MCF 10A (cell line): ENCODE data around the gene TMC3. TPM values are rescaled to one million over a fixed set of nuclear protein-coding genes. Genes with fewer than 3 reads are reported as not detected.

Source experiments
- BruUV-seq: library from RNA; stranded (reverse); fragments of 400-500 nt; replicated peaks from 2 replicates; lab custom pipeline; 2021; lab: Mats Ljungman, UMichigan
- CTCF ChIA-PET: fragments of 300-600 bp; sonication (Branson Sonifier 250); formaldehyde crosslinking; extraction: SDS; loops from one replicate; lab custom pipeline; 2021; ENCODE audit warnings: antibody characterized with exemption, inconsistent platforms; lab: Yijun Ruan, JAX
- POLR2A ChIA-PET: fragments of 300-600, 350-650 bp; sonication (Branson Sonifier 250); formaldehyde crosslinking; extraction: SDS; loops from one replicate; lab custom pipeline; 2020; ENCODE audit warnings: antibody characterized with exemption, inconsistent platforms; lab: Yijun Ruan, JAX
- DNase-seq: peaks from one replicate; pipeline ENCODE4 v3.0.0-alpha.2; 2018; ENCODE audit not compliant: unreplicated experiment
- H3K27ac Mint-ChIP-seq: one replicate; pipeline ENCODE4 v1.8.0; 2022; ENCODE audit warnings: mild to moderate bottlenecking, low read depth, mixed read lengths; ENCODE audit not compliant: unreplicated experiment
- H3K27me3 Mint-ChIP-seq: one replicate; pipeline ENCODE4 v1.8.0; 2022; ENCODE audit warnings: mixed read lengths; ENCODE audit not compliant: insufficient read depth, unreplicated experiment
- H3K36me3 Mint-ChIP-seq: one replicate; pipeline ENCODE4 v1.8.0; 2022; ENCODE audit warnings: mild to moderate bottlenecking, moderate library complexity, mixed read lengths; ENCODE audit not compliant: insufficient read depth, unreplicated experiment
- H3K4me1 Mint-ChIP-seq: one replicate; pipeline ENCODE4 v1.8.0; 2022; ENCODE audit warnings: mixed read lengths; ENCODE audit not compliant: insufficient read depth, unreplicated experiment
- H3K4me3 Mint-ChIP-seq: one replicate; pipeline ENCODE4 v1.8.0; 2022; ENCODE audit warnings: mild to moderate bottlenecking, moderate library complexity, mixed read lengths; ENCODE audit not compliant: unreplicated experiment
- H3K9me3 Mint-ChIP-seq: one replicate; pipeline ENCODE4 v1.8.0; 2022; ENCODE audit warnings: mixed read lengths; ENCODE audit not compliant: unreplicated experiment
- intact Hi-C: fragments of 100-400 bp; cut with micrococcal nuclease; formaldehyde crosslinking; loops from 2 replicates; pipeline ENCODE4 v1.14.1; 2022
- total RNA-seq: library from RNA; stranded (reverse); gene quantifications from 2 replicates; pipeline ENCODE4 v1.2.3, GENCODE V29; 2022
- TF ChIP-seq, protein P1 (sequence below): fragments of 200-600 bp; IDR thresholded peaks from one replicate; pipeline ENCODE4 v1.8.0; 2022; ENCODE audit warnings: antibody characterized with exemption, mild to moderate bottlenecking; ENCODE audit not compliant: unreplicated experiment

Gene TMC3
- total RNA-seq, 1 experiment from 2014 or later: not detected

DNA sequence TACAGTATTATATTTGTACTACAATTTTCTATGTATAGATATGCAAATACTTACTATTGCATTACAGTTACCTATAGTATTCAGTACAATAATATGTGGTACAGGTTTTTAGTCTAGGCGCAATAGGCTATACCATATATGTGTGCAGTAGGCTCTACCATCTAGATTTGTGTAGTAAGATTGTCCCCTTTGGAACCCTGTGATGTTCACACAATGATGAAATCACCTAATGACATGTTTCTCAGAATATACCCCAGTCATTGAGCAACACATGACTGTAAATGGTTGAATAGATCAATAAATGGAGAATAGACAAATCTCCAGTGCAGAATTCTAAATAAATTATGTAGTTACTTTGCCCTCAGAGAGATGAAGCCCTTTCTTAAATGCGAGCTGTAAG, 17.6 kb upstream of the TMC3 start:
- POLR2A ChIA-PET: no interaction called here
- Mint-ChIP-seq H3K36me3 (no peaks in the 10 kb centered on the region), H3K27me3 (no peaks in the 10 kb centered on the region), H3K27ac (no peak overlapping the region), H3K9me3 (peaks cover 8% of the 10 kb centered on the region), H3K4me3 (no peak overlapping the region), H3K4me1 (peaks cover 6% of the 10 kb centered on the region)
- intact Hi-C loops: no loop called here
- TF ChIP-seq, protein P1, sequence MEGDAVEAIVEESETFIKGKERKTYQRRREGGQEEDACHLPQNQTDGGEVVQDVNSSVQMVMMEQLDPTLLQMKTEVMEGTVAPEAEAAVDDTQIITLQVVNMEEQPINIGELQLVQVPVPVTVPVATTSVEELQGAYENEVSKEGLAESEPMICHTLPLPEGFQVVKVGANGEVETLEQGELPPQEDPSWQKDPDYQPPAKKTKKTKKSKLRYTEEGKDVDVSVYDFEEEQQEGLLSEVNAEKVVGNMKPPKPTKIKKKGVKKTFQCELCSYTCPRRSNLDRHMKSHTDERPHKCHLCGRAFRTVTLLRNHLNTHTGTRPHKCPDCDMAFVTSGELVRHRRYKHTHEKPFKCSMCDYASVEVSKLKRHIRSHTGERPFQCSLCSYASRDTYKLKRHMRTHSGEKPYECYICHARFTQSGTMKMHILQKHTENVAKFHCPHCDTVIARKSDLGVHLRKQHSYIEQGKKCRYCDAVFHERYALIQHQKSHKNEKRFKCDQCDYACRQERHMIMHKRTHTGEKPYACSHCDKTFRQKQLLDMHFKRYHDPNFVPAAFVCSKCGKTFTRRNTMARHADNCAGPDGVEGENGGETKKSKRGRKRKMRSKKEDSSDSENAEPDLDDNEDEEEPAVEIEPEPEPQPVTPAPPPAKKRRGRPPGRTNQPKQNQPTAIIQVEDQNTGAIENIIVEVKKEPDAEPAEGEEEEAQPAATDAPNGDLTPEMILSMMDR: no peak
- CTCF ChIA-PET: no interaction called here
- DNase-seq: no peak
- BruUV-seq: no TSS peak

DNA sequence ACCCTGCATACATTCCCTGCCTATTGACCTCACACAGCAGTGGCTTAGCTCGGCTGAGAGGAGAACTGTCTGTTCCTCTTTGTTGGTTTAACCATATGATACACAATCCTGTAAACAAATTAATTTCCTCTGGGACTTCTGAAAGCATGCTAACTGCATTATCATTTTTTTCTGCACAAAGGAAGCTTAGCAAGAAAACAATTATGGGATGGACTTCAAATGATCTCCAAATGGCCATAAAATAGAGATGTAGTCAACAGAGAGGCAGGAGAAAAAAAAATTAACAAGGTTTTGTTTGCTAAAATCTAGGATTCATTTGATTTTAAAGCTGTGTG, 14.4 kb upstream of the TMC3 start:
- intact Hi-C loops: no loop called here
- ChIA-PET CTCF (interaction anchor here (1.0 to 2.1 kb wide), 4 partner anchors 12 to 282 kb away, joined by 3 to 14 read pairs (median 9); no protein-coding TSS in a partner anchor), POLR2A (interaction anchor here (1.4 kb wide), 1 partner anchor 108 kb away, joined by 3 read pairs; no protein-coding TSS in a partner anchor)
- Mint-ChIP-seq H3K9me3 (no peaks in the 10 kb centered on the region), H3K27ac (no peak overlapping the region), H3K27me3 (no peaks in the 10 kb centered on the region), H3K36me3 (no peaks in the 10 kb centered on the region), H3K4me1 (no peaks in the 10 kb centered on the region), H3K4me3 (no peak overlapping the region)
- no TSS peak for BruUV-seq
- no peak for DNase-seq
- TF ChIP-seq, protein P1: no peak

DNA sequence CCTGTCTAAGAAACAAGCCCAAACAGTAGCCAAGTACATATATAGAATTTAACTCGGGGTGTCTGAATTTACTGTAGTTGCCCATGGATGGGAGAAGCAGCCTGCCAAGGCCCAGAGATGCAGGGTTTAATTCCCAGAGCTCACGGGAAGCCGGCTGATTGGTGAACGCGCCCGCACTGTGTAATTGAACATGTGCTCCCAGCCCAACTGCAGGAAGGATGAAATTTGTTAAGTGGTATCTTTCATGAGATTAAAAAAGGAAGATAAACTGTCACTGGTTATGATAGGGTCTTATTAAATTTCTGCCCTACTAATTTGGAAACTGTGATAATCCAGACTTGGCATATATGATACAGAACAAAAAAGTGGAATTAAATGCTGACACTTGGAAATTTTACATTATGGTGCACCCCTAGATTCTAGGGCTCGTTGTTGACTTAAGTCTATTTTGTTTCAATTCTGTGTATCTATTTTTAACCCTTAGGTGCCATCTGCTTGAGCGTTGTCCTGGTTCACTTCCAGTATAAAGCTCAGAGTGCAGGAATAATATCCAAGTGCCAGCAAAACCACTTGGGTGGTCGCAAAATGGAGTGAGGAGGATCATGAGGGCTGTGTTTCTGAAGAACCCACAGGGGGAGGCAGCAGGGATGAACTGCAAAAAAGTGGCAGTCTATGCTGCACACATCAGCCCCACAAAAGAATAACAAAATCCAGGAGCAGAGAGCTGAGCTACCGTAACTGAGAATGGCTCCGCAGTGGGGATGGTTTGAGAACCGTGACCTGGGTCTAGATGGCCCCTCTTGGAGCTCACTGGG, 13.8 kb upstream of the TMC3 start:
- H3K4me3 Mint-ChIP-seq: no peak overlapping the region
- TF ChIP-seq, protein P1: no peak
- ChIA-PET CTCF (interaction anchor here (0.6 to 2.1 kb wide), 4 partner anchors 13 to 122 kb away, joined by 3 to 14 read pairs (median 9); no protein-coding TSS in a partner anchor), POLR2A (interaction anchor here (1.4 kb wide), 1 partner anchor 107 kb away, joined by 3 read pairs; no protein-coding TSS in a partner anchor)
- DNase-seq: no peak
- H3K36me3 Mint-ChIP-seq: no peaks in the 10 kb centered on the region
- intact Hi-C loops: no loop called here
- H3K27ac Mint-ChIP-seq: no peak overlapping the region
- no TSS peak for BruUV-seq
- no peaks in the 10 kb centered on the region for H3K4me1 Mint-ChIP-seq
- H3K27me3 Mint-ChIP-seq: peaks cover 2% of the 10 kb centered on the region
- H3K9me3 Mint-ChIP-seq: no peaks in the 10 kb centered on the region

DNA sequence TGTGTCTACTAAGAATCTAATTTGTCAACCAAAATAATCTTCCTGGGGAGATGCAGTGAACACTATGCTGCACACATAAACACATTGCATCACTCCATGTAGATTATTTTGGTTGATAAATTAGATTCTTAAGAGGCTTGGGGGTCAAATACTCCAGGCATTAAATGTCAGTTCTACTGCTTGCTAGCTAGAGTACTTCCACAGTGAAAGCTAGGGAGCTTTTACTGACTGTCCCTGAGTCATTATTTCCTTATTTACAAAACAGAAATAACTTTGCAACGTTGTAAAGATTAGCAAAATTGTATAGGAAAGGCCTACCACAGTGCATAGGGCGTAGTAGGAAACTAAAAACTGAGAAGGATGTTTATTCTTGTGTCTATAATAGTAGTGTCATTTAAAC, 12.9 kb upstream of the TMC3 start:
- Mint-ChIP-seq H3K36me3 (no peaks in the 10 kb centered on the region), H3K9me3 (no peaks in the 10 kb centered on the region), H3K4me3 (no peak overlapping the region), H3K27me3 (peaks cover 11% of the 10 kb centered on the region), H3K27ac (no peak overlapping the region), H3K4me1 (no peaks in the 10 kb centered on the region)
- CTCF ChIA-PET: interaction anchor here (0.6 kb wide), 1 partner anchor 14 kb away, joined by 3 read pairs; no protein-coding TSS in a partner anchor
- DNase-seq: no peak
- intact Hi-C loops: no loop called here
- BruUV-seq: no TSS peak
- POLR2A ChIA-PET: no interaction called here
- TF ChIP-seq, protein P1: no peak
